ENCODE measurements around the gene OR1L6.

OR1L6 gene, protein sequence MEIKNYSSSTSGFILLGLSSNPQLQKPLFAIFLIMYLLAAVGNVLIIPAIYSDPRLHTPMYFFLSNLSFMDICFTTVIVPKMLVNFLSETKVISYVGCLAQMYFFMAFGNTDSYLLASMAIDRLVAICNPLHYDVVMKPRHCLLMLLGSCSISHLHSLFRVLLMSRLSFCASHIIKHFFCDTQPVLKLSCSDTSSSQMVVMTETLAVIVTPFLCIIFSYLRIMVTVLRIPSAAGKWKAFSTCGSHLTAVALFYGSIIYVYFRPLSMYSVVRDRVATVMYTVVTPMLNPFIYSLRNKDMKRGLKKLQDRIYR

DNA sequence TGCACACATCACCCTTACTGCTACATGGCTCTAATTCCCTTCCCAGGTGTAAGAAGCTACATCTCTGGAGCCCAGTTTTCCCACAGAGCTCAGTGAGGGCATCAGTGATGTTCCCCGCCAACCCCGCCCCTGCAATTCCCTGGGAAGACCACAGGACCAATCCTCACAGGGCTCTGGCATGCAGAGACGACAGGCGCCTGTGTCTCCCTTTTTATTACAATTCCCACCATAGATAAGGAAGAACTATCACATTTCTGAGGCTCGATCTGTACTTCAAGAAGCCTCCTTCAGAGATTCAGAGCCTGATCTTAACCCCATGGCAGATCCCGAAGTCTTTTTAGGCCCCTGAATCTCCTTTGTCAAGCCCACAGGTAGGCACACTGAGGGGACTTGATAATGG is at the start of gene OR1L6:
Gene OR1L6, plus strand, starts transcription at position 301 of the 400 bp plus-strand sequence. CDS start 7,545 bp downstream, outside the sequence.
- no peak for DNase-seq

DNA sequence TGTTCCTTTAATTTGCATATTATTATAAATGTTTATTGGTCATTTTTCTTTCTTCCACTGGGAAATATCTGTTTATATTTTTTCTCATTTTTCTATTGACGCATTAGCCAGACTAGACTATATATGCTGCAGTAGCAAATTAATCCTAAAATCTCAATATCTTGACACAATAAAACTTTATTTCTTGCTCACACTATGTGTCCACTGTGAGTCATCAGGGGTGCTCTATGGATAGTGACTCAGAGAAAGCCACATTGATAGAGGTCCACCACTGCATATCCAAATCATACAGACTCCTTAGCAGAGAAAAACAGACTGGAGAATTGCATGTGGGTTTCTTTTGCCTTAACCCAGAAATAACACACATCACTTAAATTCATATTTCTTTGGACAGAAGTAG is 46.4 kb upstream of the OR1L6 start:
- DNase-seq, result no peak

DNA sequence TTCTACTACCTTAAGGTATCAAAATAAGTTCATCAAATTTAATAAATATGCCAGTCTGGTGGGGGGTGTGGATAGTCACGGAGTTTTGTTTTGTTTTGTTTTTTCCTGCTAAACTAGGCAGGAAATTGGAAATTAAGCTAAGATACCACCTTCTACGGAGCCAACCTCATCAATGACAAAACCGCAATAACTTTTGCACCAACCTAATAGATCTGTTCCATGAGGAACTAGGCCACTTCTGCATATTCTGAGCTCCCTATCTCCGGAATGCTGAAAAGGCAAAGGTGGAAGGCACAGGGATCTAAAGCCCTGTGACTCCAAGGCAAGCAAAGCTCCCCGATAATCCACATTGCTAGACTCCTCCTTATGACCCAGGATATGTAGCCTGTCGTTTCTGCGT is 24.1 kb upstream of the OR1L6 start:
- DNase-seq, result no peak

DNA sequence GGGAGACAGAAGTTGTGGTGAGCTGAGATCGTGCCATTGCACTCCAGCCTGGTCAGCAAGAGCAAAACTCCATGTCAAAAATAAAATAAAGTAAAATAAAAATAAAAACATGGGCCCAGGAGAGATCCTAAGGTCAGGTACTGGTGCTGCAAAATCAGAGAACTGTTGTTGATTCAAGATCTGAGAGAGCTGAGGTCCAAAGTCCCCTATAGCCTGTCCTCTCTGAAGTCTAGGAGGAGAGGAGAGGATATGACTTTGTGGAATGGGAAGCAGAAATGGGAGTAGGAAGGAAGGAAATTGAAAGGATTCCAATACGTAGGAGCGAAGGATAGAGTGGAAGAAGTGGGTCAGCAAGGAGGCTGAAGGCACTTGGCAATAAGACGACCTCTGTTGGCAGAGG is 22.9 kb upstream of the OR1L6 start:
- DNase-seq, result no peak

DNA sequence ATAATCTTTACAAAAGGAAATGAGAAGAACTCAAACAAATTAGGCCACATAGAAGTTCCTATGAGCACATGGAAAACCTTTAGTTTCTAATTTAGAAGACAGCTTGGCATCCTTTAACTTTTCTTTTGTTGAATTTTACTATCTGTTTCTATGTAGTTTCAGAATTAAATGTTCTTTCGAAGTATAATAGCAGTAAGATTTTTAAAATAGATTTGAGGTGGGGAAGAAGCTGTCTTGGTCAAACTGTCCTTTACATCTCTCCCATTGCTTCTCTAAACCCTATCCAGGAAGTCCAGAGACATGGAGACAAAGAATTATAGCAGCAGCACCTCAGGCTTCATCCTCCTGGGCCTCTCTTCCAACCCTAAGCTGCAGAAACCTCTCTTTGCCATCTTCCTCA is 18.4 kb upstream of the OR1L6 start, which contains the start of gene OR1L4:
Gene OR1L4, plus strand, starts transcription at position 301 of the 400 bp plus-strand sequence. Its CDS starts 0 bp downstream, at position 301.
- no peak for DNase-seq

DNA sequence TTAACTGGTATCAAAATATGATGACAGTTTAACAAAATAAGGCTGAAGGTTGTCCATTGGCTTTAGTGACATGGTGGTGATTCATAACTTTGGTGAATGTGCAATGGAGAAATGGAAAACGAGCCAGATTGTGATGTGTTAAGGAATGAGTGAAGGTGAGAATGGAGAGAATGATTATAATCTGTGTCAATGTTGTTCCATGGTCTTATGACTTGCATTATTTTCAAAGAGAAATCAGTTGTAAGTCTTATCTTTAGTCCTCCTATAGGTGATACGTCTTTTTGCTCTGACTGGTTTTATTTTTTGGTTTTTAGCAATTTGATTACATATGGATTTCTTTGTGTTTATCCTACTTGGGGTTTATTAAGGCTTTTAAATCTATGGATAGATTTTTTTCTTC is 12.7 kb downstream of the OR1L6 start:
- DNase-seq, result no peak

DNA sequence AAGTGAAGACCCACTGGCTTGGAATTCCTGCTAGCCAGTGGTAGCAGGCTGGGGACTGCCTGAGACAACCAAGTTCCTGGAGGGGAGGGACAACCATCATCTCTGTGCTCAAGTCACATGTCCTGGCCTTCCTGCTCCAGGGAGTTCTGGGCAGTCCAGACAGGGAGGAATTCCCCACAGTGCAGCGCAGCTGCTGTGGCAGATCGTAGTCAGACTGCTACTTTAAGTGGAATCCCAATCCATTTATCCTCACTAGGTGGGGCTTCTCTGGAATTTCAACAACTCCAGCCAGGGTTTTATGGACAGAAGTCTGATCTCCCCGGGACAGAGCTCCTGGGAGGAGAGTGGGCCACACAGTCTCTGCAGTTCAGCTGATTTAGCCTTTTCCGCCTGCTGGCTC is 25.7 kb downstream of the OR1L6 start:
- no peak for DNase-seq

DNA sequence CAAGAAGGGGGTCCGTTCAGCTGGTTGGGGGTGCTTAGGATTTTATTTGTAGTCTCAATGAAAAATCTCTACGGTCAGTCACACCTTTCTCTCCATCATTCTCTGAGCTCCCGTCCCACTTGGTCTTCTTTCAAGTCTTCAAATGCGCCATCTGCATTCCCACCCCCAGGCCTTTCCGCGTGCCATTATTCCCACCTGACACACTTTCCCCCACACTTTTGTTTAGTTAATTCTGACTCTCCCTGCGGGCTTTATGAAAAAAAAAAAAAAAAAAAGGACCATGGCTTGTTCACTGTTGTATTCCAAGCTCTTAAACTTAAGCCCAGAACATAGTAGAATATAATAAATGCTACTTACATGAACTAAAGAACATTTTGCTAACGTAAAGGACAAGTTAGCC is 34.9 kb downstream of the OR1L6 start:
- DNase-seq, result no peak

DNA sequence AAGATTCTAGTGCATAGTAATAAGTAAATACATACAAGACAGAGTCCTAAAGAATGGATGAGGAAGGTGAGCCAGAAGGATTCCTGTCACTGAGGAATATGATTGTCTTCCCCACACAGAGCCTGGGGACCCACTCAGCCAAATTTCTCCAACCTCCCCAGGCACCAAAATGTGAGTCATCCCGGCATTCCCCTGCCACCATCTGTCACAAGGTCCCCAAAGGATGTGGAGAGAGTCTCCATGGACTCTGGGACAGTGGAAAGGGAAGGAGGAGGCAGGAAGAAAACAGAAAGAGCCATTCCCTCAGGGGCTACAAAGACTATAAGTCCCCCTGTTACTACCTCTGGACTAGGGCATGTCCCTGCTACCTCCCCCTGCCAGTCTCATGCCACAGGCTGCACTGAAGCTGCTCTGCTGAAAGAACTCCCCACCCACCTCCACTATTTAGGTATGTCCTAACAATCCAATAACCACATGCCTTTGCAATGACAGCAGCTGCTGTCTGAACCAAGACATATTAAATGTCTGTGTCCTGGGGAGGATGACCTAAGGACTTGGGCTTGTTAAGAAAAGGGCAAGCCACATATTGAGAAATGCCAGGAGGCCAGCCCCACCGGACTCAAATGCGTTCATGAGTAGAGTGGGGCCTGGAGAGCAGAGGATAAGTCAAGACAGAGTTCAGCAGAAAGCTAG is 36.0 kb downstream of the OR1L6 start:
- no peak for DNase-seq

DNA sequence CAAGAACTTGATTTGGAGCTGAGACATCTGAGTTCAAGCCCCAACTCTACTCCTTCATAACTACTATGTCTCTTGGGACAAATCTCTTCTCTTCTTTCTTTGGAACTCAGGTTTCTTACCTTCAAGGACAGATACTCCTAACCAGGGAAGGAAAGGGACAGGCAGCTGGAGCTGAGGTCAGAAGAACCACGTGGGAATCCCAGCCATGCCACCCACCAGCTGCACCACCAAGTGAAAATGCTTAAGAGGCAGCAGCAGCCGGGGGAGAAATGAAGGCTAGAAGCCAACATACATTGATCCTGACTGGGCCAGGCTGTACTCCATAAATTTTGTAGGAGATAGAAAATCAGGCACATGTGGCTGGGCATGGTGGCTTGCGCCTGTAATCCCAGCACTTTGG is 37.1 kb downstream of the OR1L6 start:
- DNase-seq, result no peak

DNA sequence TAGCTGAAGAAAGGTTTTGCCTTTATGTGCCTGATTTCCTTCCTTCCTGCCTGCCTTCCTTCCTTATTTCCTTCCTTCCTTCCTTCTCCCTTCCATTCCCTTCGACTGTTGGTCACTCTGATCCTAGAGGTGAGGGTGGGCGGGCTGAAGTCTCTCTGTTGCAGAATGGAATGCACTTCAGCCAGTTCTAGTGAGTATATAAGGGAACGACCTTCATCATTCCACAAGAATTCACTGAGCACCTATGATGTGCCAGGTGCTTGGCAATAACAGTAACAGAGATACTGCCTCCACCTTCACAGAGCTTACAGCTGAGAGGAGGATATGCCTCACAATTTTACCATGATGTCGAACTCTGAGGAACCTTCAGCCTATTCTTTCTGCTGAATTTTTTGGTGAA is 37.9 kb downstream of the OR1L6 start:
- DNase-seq, result no peak

DNA sequence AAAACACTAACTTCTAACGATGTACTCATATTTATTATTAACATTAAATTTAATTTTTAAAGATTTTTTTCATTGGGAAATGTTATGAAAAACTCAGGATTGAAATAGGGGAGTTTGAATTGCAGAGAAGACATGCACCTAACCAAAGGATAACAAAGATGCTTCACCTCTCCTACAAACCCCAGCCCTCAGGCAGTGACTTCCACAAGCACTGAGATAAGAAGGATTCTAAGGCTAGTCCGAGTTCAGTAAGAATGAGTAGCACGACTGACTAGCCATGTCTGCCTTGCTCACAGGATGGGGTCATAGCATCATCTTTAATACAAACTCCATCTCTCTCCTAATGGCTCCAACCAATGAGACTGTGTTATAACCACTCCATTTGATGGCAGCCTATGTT is 39.6 kb downstream of the OR1L6 start:
- DNase-seq, result no peak

DNA sequence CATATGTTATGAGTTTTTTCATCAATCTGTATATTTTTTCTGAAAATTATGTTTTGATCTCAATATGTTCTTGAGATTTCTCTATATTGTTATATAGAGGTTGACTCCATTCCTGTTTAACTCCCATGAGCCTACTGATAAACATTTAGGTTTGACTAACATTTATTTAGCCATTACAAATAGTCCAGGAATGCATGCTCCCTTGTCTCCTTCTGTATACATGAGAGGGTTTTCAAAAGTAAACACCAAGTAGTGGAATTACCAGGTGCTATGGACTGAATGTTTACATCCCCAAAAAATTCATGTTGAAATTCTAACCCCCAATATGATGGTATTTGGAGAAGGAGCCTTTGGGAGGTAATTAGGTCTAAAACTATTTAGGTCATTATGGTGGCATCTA is 43.2 kb downstream of the OR1L6 start:
- no peak for DNase-seq

DNA sequence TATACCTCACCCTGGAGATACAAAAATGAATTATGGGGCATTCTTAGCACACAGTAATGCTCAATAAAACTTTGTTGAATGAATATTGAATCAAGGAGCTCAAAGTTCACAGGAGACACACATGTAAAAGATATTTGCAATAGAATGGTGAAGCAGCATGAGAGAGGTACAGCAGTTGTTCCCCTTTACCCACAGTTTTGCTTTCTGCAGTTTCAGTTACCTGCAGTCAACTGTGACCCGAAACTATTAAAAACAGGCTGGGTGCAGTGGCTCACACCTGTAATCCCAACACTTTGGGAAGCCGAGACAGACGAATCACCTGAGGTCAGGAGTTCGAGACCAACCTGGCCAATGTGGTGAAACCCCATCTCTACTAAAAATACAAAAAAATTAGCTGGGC is 44.2 kb downstream of the OR1L6 start:
- no peak for DNase-seq

DNA sequence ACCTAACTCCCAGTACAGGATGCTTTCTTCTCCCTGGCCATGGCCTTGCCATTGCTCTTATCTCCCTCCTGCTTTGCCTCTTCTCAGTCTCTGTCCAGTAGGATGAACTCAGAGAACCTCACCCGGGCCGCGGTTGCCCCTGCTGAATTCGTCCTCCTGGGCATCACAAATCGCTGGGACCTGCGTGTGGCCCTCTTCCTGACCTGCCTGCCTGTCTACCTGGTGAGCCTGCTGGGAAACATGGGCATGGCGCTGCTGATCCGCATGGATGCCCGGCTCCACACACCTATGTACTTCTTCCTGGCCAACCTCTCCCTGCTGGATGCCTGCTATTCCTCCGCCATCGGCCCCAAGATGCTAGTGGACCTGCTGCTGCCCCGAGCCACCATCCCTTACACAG is 46.7 kb downstream of the OR1L6 start, which contains the start of gene OR5C1:
Gene OR5C1, plus strand, starts transcription at position 103 of the 400 bp plus-strand sequence. Its CDS starts 0 bp downstream, at position 103.
- no peak for DNase-seq

DNA sequence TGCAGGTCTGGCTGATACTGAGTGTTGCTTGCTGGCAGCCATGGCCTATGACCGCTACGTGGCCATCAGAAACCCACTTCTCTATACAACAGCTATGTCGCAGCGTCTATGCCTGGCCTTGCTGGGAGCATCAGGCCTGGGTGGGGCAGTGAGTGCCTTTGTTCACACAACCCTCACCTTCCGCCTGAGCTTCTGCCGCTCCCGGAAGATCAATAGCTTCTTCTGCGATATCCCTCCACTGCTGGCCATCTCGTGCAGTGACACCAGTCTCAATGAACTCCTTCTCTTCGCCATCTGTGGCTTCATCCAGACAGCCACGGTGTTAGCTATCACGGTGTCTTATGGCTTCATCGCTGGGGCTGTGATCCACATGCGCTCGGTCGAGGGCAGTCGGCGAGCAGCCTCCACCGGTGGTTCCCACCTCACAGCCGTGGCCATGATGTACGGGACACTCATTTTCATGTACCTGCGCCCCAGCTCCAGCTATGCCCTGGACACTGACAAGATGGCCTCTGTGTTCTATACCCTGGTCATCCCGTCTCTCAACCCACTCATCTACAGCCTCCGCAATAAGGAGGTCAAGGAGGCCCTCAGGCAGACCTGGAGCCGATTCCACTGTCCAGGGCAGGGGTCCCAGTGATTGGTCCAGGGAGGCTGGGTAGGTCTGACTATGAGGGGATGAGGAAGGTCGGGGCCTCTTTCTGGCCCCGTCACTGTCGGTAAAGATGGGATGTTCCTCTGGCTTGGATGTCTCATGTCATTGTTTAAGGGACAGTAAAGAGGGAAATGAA is 47.3 kb downstream of the OR1L6 start:
- DNase-seq, result no peak

DNA sequence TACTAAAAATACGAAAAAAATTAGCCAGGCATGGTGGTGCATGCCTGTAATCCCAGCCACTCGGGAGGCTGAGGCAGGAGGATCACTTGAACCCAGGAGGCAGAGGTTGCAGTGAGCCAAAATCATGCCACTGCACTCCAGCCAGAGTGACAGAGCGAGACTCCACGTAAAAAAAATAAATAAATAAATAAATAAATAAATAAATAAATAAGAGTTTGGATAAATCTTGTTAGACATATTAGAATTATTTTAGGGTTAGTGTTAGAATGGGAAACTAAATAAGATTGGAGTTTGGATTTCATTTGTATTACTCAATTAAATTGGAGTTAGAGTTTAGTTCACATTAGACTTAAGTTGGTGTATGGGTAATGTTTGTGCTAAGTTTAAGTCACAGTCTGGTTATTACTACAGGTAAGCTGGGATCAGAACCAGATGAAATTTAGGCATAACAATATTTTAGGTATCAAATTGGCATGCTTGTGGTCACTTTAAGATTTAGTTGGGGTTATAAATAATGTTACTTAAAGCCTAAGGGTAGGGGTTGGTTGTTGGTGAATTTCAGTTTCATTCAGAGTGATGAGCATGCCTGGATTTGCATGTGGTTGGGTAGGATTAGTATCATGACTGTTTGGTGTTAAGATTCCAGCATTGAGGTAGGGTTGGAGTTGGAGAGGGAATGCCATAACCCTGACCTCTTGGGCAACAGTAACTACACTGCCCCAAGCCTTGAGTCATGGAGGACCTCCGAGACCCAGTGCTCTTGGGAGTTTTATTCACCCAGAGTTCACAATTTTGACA is 50.0 kb downstream of the OR1L6 start:
- no peak for DNase-seq

DNA sequence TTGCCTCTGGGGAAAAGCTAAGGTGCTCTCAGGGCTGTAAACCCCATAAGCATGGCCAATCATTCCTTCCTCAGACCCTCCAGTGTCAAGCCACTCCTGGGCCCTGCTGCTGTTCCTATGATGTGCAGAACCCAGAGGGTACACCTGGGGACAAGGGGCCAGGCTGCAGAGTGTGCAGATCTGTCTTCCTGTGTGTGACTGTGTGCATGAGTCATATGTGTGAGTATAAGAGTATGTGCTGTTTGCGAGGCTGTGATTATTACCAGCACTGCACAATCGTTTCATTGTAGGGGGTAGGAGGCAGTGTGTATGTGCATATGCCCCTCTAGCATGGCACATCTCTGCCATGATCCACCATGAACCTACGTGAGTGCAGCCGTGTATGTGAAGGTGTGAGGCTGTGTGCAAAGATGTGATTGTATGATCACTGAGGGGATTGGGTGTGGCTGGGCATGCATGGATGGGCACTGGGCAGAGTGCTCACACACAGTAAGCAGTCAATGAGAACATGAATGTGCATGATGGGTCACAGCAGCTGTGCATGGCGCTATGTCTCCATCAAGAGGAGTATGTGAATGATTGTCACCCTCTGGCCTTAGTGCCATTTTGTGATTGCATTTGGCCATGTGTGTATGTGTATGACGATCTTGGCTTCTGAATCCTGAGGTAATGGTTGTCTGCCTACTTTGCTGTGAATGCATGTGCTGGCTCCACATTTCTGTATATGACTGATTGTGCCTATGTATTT is 55.4 kb downstream of the OR1L6 start:
- no peak for DNase-seq

Data from activated naive CD4-positive, alpha-beta T cell treated with anti-CD3 and anti-CD28 coated beads, Interleukin-2, amount 50 U/mL, for 16 hours (primary cell).